Keratinocyte (primary cell): Measurements from ENCODE around the gene AGAP1. TPM values are rescaled to one million over a fixed set of nuclear protein-coding genes. Genes with fewer than 3 reads are reported as not detected.

Experiments used
- DNase-seq: peaks from one replicate; pipeline ENCODE4 v3.0.0-alpha.2; 2011; ENCODE audit warnings: low read depth, missing footprints, low spot score
- FAIRE-seq: peaks from 2 replicates; lab custom pipeline; 2011; peaks lifted over from hg19 to GRCh38; lab: Jason Lieb, UNC
- H2AFZ ChIP-seq: 2 replicates; pipeline ENCODE4 v1.6.0; 2012; ENCODE audit warnings: low read length, control low read depth, inconsistent platforms; ENCODE audit not compliant: control insufficient read depth
- H3K27ac ChIP-seq: 2 replicates; pipeline ENCODE4 v1.5.1; 2011; ENCODE audit warnings: low read length; ENCODE audit not compliant: control insufficient read depth, insufficient read depth
- H3K27me3 ChIP-seq: 3 replicates; pipeline ENCODE4 v1.6.0; 2011; ENCODE audit warnings: low read length; ENCODE audit not compliant: control insufficient read depth, insufficient read depth; ENCODE audit errors: extremely low read depth
- H3K36me3 ChIP-seq, 2 experiments: 2 replicates in 1 of 2; 3 replicates in 1 of 2; pipeline ENCODE4 v1.5.1; 2011; ENCODE audit warnings: low read length in 2 of 2, mild to moderate bottlenecking in 1 of 2; ENCODE audit not compliant: control insufficient read depth in 2 of 2, insufficient read depth in 2 of 2; ENCODE audit errors: extremely low read depth in 1 of 2
- H3K4me1 ChIP-seq: 3 replicates; pipeline ENCODE4 v1.5.1; 2011; ENCODE audit warnings: low read length; ENCODE audit not compliant: control insufficient read depth, insufficient read depth; ENCODE audit errors: extremely low read depth
- H3K4me2 ChIP-seq: 3 replicates; pipeline ENCODE4 v1.6.0; 2011; ENCODE audit warnings: low read depth, low read length; ENCODE audit not compliant: control insufficient read depth, insufficient read depth; ENCODE audit errors: extremely low read depth
- H3K4me3 ChIP-seq, 3 experiments: fragments of 200-600 bp in 1 of 3; sonication (generic) in 1 of 3; 2 replicates in 2 of 3; 3 replicates in 1 of 3; pipeline ENCODE4 v1.5.1; 2011 to 2016; ENCODE audit warnings: low read length in 3 of 3, mild to moderate bottlenecking in 3 of 3, control low read depth in 2 of 3, inconsistent platforms in 1 of 3, low read depth in 1 of 3, mixed read lengths in 1 of 3, mixed run types in 1 of 3, moderate library complexity in 1 of 3; ENCODE audit not compliant: control insufficient read depth in 2 of 3, insufficient read depth in 2 of 3; ENCODE audit errors: extremely low read depth in 1 of 3
- H3K79me2 ChIP-seq: 2 replicates; pipeline ENCODE4 v1.6.0; 2012; ENCODE audit warnings: low read length; ENCODE audit not compliant: control insufficient read depth, insufficient read depth
- H3K9ac ChIP-seq: 3 replicates; pipeline ENCODE4 v1.6.0; 2011; ENCODE audit warnings: low read length; ENCODE audit not compliant: control insufficient read depth, insufficient read depth; ENCODE audit errors: extremely low read depth
- H3K9me1 ChIP-seq: 3 replicates; pipeline ENCODE4 v1.6.0; 2011; ENCODE audit warnings: low read length; ENCODE audit not compliant: control insufficient read depth, insufficient read depth; ENCODE audit errors: extremely low read depth
- H3K9me3 ChIP-seq: 2 replicates; pipeline ENCODE4 v1.5.1; 2012; ENCODE audit warnings: low read depth, low read length; ENCODE audit not compliant: control insufficient read depth
- H4K20me1 ChIP-seq: 3 replicates; pipeline ENCODE4 v1.6.0; 2011; ENCODE audit warnings: low read length; ENCODE audit not compliant: control insufficient read depth, insufficient read depth; ENCODE audit errors: extremely low read depth
- CTCF ChIP-seq, 3 experiments: IDR thresholded peaks in 1 of 3; conservative IDR thresholded peaks in 1 of 3; optimal IDR thresholded peaks in 1 of 3; 2 replicates in 2 of 3; 3 replicates in 1 of 3; pipeline versions ENCODE3 to v1.5.1; 2011; ENCODE audit warnings: low read length in 3 of 3, mild to moderate bottlenecking in 3 of 3, moderate library complexity in 2 of 3, control low read depth in 1 of 3, inconsistent platforms in 1 of 3; ENCODE audit not compliant: insufficient read depth in 2 of 3; ENCODE audit errors: extremely low read depth in 1 of 3
- EZH2 ChIP-seq: IDR thresholded peaks from one replicate; pipeline ENCODE4 v1.6.1; 2012; ENCODE audit warnings: inconsistent platforms, mild to moderate bottlenecking, low read length, moderate library complexity
- dilution Hi-C: fragments of 300-500 bp; cut with MboI; formaldehyde crosslinking; loops from one replicate; pipeline ENCODE4 v1.7.0; 2020; ENCODE audit warnings: low sequenced_read_pairs; ENCODE audit not compliant: extremely low pct_ligation_motif_present
- polyA plus RNA-seq, 5 experiments: library from polyadenylated mRNA; depleted of rRNA in 3 of 5; stranded (reverse) in 3 of 5; stranded (forward) in 1 of 5; unstranded in 1 of 5; fragments of >200 nt; gene quantifications; 1 replicate in 1 of 5; 2 replicates in 3 of 5; 3 replicates in 1 of 5; pipeline versions ENCODE4 v1.2.1 to v1.2.3, GENCODE V29; 2011 to 2012; ENCODE audit warnings: missing spikeins in 2 of 5, low read depth in 1 of 5, low replicate concordance in 1 of 5

The AGAP1 gene
- polyA plus RNA-seq, 1 donor (not counting 4 experiments of a cell fraction or from before 2014, with no cell fraction given), result 12.6 TPM

DNA sequence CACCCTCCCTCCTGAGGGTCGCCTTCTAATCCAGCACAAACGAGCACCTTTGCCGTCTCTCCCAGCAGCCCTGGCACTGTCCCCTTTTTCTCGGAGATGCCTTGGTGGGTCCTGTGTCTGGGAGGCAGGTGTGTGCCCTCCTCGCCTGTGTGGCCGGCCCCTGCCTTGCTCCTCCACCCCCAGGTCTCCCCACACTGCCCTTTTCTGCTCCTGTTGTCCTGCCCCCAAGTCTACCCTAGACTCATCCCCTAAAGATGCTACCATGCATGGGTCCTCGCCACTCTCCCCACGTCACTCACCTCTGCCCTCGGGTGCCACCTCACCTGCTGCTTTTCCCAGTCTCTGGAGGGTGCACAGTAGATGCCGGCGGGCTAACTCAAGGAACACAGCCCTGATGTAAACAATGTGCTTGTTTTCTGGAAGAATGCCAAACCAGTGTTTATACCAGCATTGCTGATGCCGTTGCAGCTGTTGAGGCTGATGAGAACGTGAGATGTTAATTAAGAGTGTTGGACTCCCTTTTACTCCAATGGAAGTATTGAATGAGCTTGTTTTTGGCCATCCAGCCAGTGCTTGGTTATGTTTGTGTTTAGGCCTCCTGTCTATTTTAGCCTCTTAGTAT lies 223.1 kb downstream of the AGAP1 start:
- no peak overlapping the region for H2AFZ ChIP-seq
- H3K79me2 ChIP-seq, result no peaks in the 10 kb centered on the region
- DNase-seq (no peak), FAIRE-seq (no peak)
- TF ChIP-seq CTCF (optimal IDR thresholded peaks at IDR 0.05 in 1 of 3, IDR thresholded peaks at IDR 0.05 in 1 of 3, conservative IDR thresholded peaks at IDR 0.05 in 1 of 3; ENCODE audit: extremely low read depth in 1 of 3, insufficient read depth in 2 of 3, low read length in 3 of 3) (no peak), EZH2 (no peak)
- no peaks in the 10 kb centered on the region for H3K9me1 ChIP-seq
- no peak overlapping the region for H3K4me3 ChIP-seq
- dilution Hi-C loops, result no loop called here
- H4K20me1 ChIP-seq, result no peaks in the 10 kb centered on the region
- H3K4me2 ChIP-seq, result no peak overlapping the region
- no peaks in the 10 kb centered on the region for H3K4me1 ChIP-seq
- H3K9ac ChIP-seq, result no peak overlapping the region
- no peaks in the 10 kb centered on the region for H3K9me3 ChIP-seq
- H3K36me3 ChIP-seq, result peaks cover under 1 to 1% of the 10 kb centered on the region in 2 experiments
- H3K27ac ChIP-seq, result no peak overlapping the region
- no peaks in the 10 kb centered on the region for H3K27me3 ChIP-seq

DNA sequence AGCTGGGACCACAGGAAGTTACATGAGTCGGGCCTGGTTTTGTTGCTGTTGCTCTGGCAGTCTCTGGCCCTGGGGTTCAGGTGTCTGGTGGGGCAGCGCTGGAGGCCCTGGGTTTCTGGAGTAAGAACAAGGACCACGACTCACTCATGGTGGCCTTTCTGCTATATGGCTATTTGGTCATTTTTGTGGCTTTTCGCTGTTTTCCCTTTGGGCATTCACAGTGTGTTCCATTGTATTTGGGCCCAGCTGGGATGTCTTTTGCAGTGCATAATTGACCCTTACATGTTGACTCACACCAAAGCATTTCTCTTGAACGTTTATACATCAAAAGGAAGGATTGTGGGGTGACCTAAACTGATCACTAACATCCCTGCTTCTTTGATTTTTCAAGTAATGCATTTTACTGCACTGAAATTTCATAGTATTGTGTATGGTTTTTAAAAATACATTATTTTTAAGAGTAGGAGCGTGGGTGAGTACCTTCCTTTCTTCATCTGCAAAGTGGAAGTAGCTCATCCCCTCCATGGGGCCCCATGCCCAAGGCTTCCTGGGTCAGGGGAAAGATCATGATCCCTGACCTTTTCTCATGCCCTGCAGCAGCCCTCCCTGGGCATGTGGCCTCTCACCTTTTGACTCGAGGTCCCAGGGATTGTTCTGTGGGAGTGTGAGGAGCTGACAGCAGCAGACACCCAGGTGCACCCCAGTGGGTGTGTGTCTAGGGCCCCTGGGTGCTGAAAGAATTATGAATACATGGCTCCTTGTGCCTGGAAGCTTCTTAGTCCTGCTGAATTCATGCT lies 225.5 kb downstream of the AGAP1 start:
- Histone ChIP-seq H3K9me1 (no peaks in the 10 kb centered on the region), H4K20me1 (no peaks in the 10 kb centered on the region), H3K27ac (no peak overlapping the region), H2AFZ (no peak overlapping the region), H3K36me3 (peaks cover 1 to 3% of the 10 kb centered on the region in 2 experiments), H3K4me1 (no peaks in the 10 kb centered on the region), H3K4me2 (no peak overlapping the region), H3K9ac (no peak overlapping the region), H3K9me3 (no peaks in the 10 kb centered on the region), H3K79me2 (no peaks in the 10 kb centered on the region), H3K4me3 (no peak overlapping the region), H3K27me3 (no peaks in the 10 kb centered on the region)
- FAIRE-seq (no peak), DNase-seq (no peak)
- dilution Hi-C loops, result no loop called here
- TF ChIP-seq EZH2 (no peak), CTCF (optimal IDR thresholded peaks at IDR 0.05 in 1 of 3, IDR thresholded peaks at IDR 0.05 in 1 of 3, conservative IDR thresholded peaks at IDR 0.05 in 1 of 3; ENCODE audit: extremely low read depth in 1 of 3, insufficient read depth in 2 of 3, low read length in 3 of 3) (no peak)
